CD4-positive, alpha-beta T cell treated with Interleukin-6 for 4 hours (primary cell): ENCODE measurements around the gene MTSS2.

Source experiments
- DNase-seq: peaks from one replicate; pipeline ENCODE4 v3.0.0-alpha.2; 2020; ENCODE audit warnings: mixed read lengths

Gene MTSS2

GRCh38 chr16:70685938-70686375, at the start of gene MTSS2:
Gene MTSS2, minus strand, starts transcription at chr16:70686053. Its CDS starts 262 bp downstream, at chr16:70685791.
- DNase-seq = peak; percentile 17

GRCh38 chr16:70735141-70735979, 49.5 kb upstream of the MTSS2 start:
- DNase-seq = no peak

GRCh38 chr16:70734522-70735095, 48.8 kb upstream of the MTSS2 start:
- no peak for DNase-seq

- DNase-seq = no peak
Observed at GRCh38 chr16:70730944-70731343, 45.1 kb upstream of the MTSS2 start.

GRCh38 chr16:70730031-70730430, 44.2 kb upstream of the MTSS2 start:
- no peak for DNase-seq

- DNase-seq = no peak
Observed at GRCh38 chr16:70729292-70729691, 43.4 kb upstream of the MTSS2 start.

- no peak for DNase-seq
Observed at GRCh38 chr16:70728150-70728549, 42.3 kb upstream of the MTSS2 start.

- DNase-seq = no peak
Observed at GRCh38 chr16:70726892-70727361, 41.1 kb upstream of the MTSS2 start.

GRCh38 chr16:70725912-70726828, 40.3 kb upstream of the MTSS2 start:
- no peak for DNase-seq

GRCh38 chr16:70725024-70725911, 39.4 kb upstream of the MTSS2 start:
- no peak for DNase-seq

- DNase-seq = no peak
Observed at GRCh38 chr16:70724146-70725023, 38.5 kb upstream of the MTSS2 start.

GRCh38 chr16:70723740-70724145, 37.9 kb upstream of the MTSS2 start:
- DNase-seq = no peak

GRCh38 chr16:70721202-70721963, 35.5 kb upstream of the MTSS2 start:
- no peak for DNase-seq

- no peak for DNase-seq
Observed at GRCh38 chr16:70720425-70721201, 34.8 kb upstream of the MTSS2 start.

- DNase-seq = no peak
Observed at GRCh38 chr16:70717065-70717464, 31.2 kb upstream of the MTSS2 start.

- DNase-seq = no peak
Observed at GRCh38 chr16:70715860-70716357, 30.1 kb upstream of the MTSS2 start.

GRCh38 chr16:70715055-70715858, 29.4 kb upstream of the MTSS2 start:
- DNase-seq = no peak

- DNase-seq = no peak
Observed at GRCh38 chr16:70714581-70715054, 28.8 kb upstream of the MTSS2 start.
